ENCODE data around the gene HENMT1.

Gene HENMT1

GRCh38 chr1:108617008-108617723 lies 43.7 kb downstream of the HENMT1 start:
- no peak for DNase-seq (ENCODE audit: insufficient read length)
- no peak for FAIRE-seq
- TF ChIP-seq POLR2A (IDR thresholded peaks at IDR 0.05; ENCODE audit: low read depth, low read length), result no peak
- TF ChIP-seq TAF1 (IDR thresholded peaks at IDR 0.05; ENCODE audit: borderline replicate concordance, low read depth, low read length), result no peak
- TF ChIP-seq POLR2AphosphoS5 (IDR thresholded peaks at IDR 0.05; ENCODE audit: low read depth, low read length), result no peak

DNA sequence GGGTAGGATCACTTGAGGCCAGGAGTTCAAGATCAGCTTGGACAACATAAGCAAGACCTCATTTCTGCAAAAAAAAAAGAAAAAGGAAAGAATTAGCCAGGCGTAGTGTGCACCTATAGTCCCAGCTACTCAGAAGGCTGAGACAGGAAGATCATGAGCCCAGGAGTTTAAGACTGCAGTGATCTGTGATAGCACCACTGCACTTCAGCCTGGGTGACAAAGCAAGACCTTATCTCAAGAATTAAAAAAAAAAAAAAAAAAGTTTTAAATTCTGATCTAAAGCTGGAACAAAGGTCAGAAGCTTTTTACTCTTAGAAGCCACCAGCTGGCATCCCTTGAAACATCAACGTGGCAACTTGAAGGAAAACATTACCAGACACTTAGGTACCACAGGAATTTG lies 45.3 kb downstream of the HENMT1 start:
- no peak for FAIRE-seq
- no peak for TF ChIP-seq POLR2AphosphoS5 (IDR thresholded peaks at IDR 0.05; ENCODE audit: low read depth, low read length)
- no peak for TF ChIP-seq POLR2A (IDR thresholded peaks at IDR 0.05; ENCODE audit: low read depth, low read length)
- TF ChIP-seq TAF1 (IDR thresholded peaks at IDR 0.05; ENCODE audit: borderline replicate concordance, low read depth, low read length), result no peak
- no peak for DNase-seq (ENCODE audit: insufficient read length)

- FAIRE-seq (no peak), DNase-seq (ENCODE audit: insufficient read length) (no peak)
- no peak for TF ChIP-seq POLR2A (IDR thresholded peaks at IDR 0.05; ENCODE audit: low read depth, low read length)
- no peak for TF ChIP-seq TAF1 (IDR thresholded peaks at IDR 0.05; ENCODE audit: borderline replicate concordance, low read depth, low read length)
- TF ChIP-seq POLR2AphosphoS5 (IDR thresholded peaks at IDR 0.05; ENCODE audit: low read depth, low read length), result no peak
Observed at GRCh38 chr1:108612496-108612895, 48.4 kb downstream of the HENMT1 start.

DNA sequence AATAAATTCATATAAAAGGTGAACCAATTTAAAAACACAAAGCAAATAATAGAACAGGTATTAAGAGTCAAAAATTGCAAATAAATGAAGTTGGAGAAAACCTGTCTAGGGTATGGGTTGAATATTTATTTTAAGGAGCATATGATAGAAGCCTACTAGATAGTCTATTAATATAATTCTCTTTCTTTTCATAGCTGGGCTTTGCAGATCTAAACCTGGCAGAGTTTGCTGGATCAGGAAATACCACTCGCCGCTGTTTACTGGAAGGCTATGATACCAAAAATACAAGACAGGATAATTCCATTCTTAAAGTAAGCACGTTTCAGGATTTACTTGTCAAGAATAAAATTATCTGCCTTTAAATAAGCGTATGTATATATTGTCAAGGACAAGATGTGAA lies 48.9 kb downstream of the HENMT1 start:
- FAIRE-seq, result no peak
- no peak for TF ChIP-seq POLR2AphosphoS5 (IDR thresholded peaks at IDR 0.05; ENCODE audit: low read depth, low read length)
- no peak for TF ChIP-seq TAF1 (IDR thresholded peaks at IDR 0.05; ENCODE audit: borderline replicate concordance, low read depth, low read length)
- no peak for TF ChIP-seq POLR2A (IDR thresholded peaks at IDR 0.05; ENCODE audit: low read depth, low read length)
- DNase-seq (ENCODE audit: insufficient read length), result no peak

DNA sequence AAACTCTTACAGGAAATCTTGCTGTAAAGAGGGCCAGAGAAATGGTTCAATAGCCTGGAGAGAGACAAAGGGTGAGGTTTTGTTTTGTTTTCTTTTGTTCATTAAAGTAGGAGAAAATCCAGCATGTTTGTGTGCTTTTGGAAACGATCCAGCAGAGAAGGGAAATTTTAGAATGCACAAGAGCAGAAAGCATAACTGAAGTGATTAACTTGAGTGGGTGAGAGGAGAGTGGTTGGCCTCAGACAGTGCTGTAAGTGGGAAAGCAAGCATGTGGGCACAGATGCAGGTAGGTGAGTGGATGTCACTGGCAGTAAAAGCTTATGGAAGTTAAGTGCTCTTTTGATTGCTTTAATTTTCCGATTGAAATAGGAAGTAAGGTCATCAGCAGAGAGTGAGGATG lies 50.8 kb downstream of the HENMT1 start:
- no peak for TF ChIP-seq POLR2A (IDR thresholded peaks at IDR 0.05; ENCODE audit: low read depth, low read length)
- no peak for TF ChIP-seq POLR2AphosphoS5 (IDR thresholded peaks at IDR 0.05; ENCODE audit: low read depth, low read length)
- TF ChIP-seq TAF1 (IDR thresholded peaks at IDR 0.05; ENCODE audit: borderline replicate concordance, low read depth, low read length), result no peak
- FAIRE-seq (no peak), DNase-seq (ENCODE audit: insufficient read length) (no peak)

DNA sequence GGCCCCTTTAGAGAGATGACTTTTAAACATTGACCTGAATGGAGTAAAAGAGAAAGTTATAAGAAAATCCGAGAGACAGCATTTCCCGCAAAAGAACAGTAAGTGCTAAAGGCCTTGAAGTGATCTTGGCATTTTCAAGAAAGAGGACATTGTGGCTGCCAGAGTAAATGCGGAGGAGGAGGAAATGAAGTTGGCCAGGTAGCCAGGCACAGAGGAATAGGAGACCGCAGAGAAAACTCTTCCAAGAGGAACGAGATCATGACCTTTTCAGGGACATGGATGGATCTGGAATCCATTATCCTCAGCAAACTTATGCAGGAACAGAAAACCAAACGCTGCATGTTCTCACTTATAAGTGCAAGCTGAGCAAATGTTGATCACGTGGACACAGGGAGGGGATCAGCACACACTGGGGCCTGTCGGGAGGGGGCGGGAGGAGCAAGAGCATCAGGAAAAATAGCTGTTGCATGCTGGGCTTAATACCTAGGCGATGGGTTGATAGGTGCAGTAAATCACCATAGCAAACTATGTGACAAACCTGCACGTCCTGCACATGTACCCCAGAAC lies 51.3 kb downstream of the HENMT1 start:
- FAIRE-seq, result no peak
- DNase-seq (ENCODE audit: insufficient read length), result no peak

DNA sequence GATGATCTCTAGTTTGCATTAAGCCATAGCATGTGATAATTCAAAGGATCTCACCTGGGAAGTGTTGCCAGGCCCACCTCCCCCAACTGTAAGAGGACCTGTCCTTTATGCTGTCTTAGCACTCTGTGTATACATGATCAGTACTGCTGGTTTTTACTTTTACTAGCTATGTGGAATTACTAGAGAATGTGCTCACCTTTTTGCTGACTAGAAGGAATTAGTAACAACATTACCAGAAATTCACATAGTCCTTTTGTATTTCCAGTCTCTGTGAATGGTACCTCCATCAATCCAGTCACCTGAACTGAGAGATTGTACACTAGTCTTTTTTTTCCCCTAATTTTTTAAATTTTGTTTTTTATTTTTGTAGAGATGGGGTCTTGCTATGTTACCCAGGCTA lies 54.4 kb downstream of the HENMT1 start:
- FAIRE-seq (no peak), DNase-seq (ENCODE audit: insufficient read length) (no peak)
- TF ChIP-seq POLR2A (IDR thresholded peaks at IDR 0.05; ENCODE audit: low read depth, low read length) (no peak), POLR2AphosphoS5 (IDR thresholded peaks at IDR 0.05; ENCODE audit: low read depth, low read length) (no peak)

More for the DNA sequence above, 51.3 kb downstream of the HENMT1 start:
- TF ChIP-seq POLR2AphosphoS5 (IDR thresholded peaks at IDR 0.05; ENCODE audit: low read depth, low read length) (no peak), POLR2A (IDR thresholded peaks at IDR 0.05; ENCODE audit: low read depth, low read length) (no peak), TAF1 (IDR thresholded peaks at IDR 0.05; ENCODE audit: borderline replicate concordance, low read depth, low read length) (no peak)

DNA sequence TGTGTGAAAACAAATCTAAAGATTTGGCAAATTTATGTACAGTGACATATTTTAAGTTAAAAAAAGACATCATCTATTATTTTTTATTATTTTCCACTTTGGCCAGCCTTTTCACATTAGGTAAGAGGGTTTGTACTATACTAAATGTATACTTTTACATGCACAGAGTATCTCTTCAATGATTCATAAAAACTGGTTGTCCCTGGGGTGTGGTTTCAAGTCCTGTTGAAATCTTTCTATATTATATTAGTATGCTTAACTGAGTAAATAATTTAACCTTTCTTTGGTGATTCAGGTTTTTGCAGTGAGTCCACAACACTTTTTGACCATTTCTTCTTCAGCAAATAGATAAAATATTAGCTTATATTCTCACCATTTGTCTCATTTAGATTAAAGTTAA lies 55.3 kb downstream of the HENMT1 start:
- no peak for TF ChIP-seq POLR2A (IDR thresholded peaks at IDR 0.05; ENCODE audit: low read depth, low read length)
- TF ChIP-seq TAF1 (IDR thresholded peaks at IDR 0.05; ENCODE audit: borderline replicate concordance, low read depth, low read length), result no peak
- no peak for TF ChIP-seq POLR2AphosphoS5 (IDR thresholded peaks at IDR 0.05; ENCODE audit: low read depth, low read length)
- FAIRE-seq (no peak), DNase-seq (ENCODE audit: insufficient read length) (no peak)

DNA sequence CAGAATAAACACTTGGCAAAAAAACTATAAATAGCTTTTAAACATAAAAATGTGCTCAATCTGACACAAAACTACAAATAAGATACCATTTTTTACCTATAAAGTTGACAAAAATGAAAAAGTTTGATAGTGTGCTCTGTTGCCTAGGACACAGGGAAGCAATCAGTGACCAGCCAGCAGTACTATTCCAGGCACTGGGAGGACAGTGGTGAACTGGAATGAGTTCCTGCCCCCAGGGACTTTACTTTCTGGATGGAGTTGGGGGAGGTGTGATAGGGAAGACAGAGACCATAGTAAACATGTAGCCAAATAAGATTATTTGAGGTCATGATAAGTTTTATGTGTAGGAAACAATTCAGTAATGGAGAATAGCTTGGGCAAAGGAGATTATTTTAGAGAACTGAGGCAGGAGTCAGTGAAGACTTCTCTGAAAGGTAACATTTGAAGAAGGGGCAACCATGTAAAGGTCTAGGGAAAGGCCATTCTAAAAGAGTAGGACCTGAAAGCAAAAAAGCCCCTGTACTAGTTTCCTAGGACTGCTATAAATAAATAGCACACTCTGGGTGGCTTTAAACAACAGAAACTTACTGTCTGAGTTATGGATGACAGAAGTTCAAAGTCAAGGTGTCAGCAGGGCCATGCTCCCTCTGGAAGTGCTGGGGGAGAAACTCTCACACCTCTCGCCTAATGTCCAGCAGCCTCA lies 59.0 kb downstream of the HENMT1 start:
- no peak for TF ChIP-seq TAF1 (IDR thresholded peaks at IDR 0.05; ENCODE audit: borderline replicate concordance, low read depth, low read length)
- no peak for TF ChIP-seq POLR2AphosphoS5 (IDR thresholded peaks at IDR 0.05; ENCODE audit: low read depth, low read length)
- TF ChIP-seq POLR2A (IDR thresholded peaks at IDR 0.05; ENCODE audit: low read depth, low read length), result no peak
- DNase-seq (ENCODE audit: insufficient read length), result no peak
- no peak for FAIRE-seq

GRCh38 chr1:108600504-108600903 lies 60.4 kb downstream of the HENMT1 start:
- no peak for FAIRE-seq
- TF ChIP-seq TAF1 (IDR thresholded peaks at IDR 0.05; ENCODE audit: borderline replicate concordance, low read depth, low read length) (no peak), POLR2AphosphoS5 (IDR thresholded peaks at IDR 0.05; ENCODE audit: low read depth, low read length) (no peak), POLR2A (IDR thresholded peaks at IDR 0.05; ENCODE audit: low read depth, low read length) (no peak)
- no peak for DNase-seq (ENCODE audit: insufficient read length)

DNA sequence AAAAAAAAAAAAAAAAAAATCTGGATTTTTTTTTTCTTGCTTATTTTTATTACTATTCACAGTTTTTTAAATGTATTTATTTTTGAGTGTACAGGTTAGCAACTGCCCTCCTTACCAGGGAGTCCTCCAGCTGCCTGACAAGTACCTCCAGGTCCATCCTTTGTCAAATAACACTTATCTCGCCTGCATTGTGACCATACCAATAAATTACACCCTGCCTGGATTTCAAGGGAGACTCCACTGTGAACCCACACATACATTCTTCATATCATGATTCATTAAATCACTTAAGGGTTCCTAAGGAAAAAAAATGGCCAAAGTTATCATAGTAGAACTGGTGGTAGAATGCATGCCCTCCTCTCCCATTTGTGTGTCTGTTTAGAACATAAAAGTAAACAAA lies 62.6 kb downstream of the HENMT1 start:
- FAIRE-seq, result no peak
- TF ChIP-seq POLR2A (IDR thresholded peaks at IDR 0.05; ENCODE audit: low read depth, low read length) (no peak), POLR2AphosphoS5 (IDR thresholded peaks at IDR 0.05; ENCODE audit: low read depth, low read length) (no peak), TAF1 (IDR thresholded peaks at IDR 0.05; ENCODE audit: borderline replicate concordance, low read depth, low read length) (no peak)
- DNase-seq (ENCODE audit: insufficient read length), result no peak
